Hindlimb muscle (tissue), 1 donor: ENCODE measurements around the gene SLC38A1. TPM values are rescaled to one million over a fixed set of nuclear protein-coding genes. Genes with fewer than 3 reads are reported as not detected.
A peak's percentile ranks its signal among the peaks of the same experiment; 100 is the strongest.
"Not testable (repeated sequence)": the region's sequence is repeated elsewhere in the genome, so short reads cannot be mapped to it uniquely, and the experiment has no call there.

ENCODE experiments used
- DNase-seq: peaks from one replicate; pipeline ENCODE4 v3.0.0-alpha.2; 2013
- polyA plus RNA-seq: library from polyadenylated mRNA; unstranded; fragments of 120-200 nt; gene quantifications from one replicate; pipeline ENCODE4 v1.2.1, GENCODE V29; 2013; ENCODE audit not compliant: insufficient read length

SLC38A1 gene
- polyA plus RNA-seq, 1 donor = 29.7 TPM

DNA sequence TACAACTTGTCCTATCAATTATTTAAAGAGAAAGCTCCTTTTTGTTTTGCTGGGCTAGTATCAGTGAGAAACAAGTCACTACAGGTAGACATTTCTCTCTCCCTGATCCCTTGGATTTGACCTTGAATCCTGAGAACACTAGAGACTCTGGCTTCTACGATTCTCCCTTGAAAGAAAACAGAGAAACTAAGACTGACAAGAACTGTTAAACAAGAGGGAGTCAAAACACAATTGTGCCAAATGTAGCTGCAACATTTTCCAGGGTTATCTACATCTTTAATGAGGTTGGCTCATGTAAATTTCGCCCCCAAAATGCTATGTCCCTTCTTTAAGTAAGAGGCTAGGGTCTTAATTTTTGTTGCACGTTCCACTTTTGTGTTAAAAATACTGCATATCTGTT, 62.4 kb downstream of the SLC38A1 start:
- DNase-seq = no peak

DNA sequence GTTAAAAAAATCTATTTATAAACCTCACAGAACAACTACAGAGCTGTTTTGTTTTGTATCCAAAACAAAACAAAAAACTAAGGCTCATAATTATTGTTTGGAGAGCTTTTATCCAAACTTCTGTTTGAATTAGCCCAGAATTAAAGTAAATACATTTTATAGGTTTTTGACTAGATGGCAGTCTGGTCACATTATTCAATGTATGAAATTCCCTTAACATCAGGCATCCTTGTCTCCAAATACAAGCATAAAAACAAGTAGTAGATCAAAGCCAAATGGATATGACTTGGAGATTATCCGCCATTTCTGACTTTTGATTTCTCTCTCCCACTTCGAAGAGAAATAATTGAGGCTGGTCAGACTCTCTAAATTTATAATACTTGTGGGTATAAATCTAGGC, 63.5 kb downstream of the SLC38A1 start:
- DNase-seq = peak; percentile 23

DNA sequence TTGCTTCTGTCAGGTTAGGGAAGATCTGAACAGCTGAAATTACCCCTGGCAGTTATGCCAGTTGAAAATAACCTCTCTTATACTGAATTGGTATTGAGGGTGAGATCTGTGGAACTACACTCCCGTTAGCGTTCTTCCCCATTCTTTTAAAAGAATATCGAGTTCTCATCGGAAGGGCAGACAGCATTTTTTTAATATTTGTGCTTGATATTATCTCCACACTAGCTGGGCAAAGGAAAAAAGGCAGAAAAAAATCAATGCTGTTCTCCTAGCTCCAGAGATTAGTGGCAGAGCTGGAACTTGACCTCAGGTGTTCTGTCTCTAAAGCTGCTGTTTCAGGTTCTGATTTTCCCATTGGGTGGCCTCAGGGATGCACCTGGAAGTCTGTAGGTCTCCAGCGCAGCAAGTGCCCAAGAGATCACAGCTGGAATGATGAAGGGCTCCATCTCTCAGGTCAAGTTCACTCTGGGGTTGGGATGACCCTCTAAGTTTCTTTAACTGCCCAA, 67.5 kb downstream of the SLC38A1 start:
- no peak for DNase-seq

DNA sequence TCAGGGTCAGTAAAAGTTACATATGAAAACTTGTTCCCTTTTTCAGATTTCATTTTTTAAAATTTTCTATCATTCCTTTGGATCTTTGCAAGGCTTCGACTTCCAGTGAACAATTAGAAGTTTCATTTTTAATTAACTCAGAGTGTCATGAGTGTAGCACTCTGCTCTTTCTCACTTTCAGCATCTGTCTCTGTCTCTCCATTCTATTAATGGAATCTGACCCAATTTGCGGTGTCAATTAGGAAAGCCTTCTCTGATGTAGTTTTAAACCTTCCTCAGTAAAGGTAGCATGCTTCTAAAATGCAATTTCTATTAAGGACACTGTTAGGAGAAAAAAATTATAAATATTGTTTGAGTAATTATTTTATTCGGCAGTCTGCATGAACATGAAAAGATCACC, 68.3 kb downstream of the SLC38A1 start:
- DNase-seq = no peak

DNA sequence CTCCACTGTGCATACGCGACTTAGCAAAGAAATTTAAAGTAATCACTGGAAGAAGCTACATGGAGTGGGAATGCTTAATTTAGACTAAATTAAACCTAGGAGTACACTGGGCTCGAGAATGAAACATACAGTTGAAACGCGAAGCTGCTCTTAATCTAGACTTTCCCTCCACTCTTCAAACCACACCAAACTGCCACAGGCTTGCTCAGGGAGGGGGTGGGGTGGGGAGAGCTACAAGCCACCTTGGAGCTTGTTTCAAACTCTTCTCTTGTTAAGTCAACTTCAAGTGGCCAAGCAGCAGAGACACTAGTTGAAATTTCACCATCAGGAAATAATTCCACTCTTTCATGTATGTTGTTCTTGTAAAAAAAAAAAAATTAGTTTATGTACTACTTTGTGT, 69.9 kb downstream of the SLC38A1 start:
- DNase-seq = no peak

DNA sequence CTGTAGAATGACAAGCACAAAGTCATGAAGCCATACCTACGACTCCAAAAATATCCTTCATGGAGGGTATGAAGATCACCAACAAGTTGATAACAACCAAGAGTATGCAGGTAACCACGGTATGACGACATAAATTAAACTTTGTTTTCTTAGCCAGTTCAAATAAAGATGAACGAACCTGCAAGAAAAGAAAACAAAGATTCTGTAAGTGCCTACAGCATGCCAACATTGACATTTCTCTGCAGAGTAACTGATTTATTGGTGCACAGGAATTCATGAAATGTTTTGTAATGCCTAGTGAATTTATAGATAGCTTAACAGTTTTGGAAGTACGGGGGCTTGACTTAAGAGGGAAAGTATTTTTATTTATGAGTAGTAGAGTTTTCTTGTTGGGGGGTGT, 71.0 kb downstream of the SLC38A1 start:
- no peak for DNase-seq

DNA sequence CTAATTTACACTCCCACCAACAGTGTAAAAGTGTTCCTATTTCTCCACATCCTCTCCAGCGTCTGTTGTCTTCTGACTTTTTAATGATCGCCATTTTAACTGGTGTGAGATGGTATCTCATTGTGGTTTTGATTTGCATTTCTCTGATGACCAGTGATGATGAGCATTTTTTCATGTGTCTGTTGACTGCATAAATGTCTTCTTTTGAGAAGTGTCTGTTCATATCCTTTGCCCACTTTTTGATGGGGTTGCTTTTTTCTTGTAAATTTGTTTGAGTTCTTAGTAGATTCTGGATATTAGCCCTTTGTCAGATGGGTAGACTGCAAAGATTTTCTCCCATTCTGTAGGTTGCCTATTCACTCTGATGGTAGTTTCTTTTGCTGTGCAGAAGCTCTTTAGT, 78.3 kb downstream of the SLC38A1 start:
- not testable (repeated sequence) for DNase-seq

DNA sequence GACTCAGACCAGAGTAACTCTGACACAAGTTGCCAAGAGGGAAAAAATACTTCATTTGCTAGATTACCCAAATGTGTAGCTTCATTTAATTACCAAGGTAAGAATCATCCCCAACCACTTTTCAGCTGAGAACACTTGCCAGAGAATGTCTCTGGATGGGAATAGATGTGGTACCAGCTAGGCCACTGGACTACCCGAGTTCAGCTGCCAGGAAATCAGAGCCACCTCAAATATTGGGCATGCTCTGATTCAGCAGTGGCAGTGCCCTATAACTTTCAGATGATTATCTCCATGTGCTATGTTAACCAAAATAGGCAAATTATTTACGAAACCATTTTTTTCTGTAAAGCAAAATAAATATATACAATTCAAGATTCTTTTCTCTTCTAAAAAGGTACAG, 80.7 kb downstream of the SLC38A1 start:
- DNase-seq = no peak

DNA sequence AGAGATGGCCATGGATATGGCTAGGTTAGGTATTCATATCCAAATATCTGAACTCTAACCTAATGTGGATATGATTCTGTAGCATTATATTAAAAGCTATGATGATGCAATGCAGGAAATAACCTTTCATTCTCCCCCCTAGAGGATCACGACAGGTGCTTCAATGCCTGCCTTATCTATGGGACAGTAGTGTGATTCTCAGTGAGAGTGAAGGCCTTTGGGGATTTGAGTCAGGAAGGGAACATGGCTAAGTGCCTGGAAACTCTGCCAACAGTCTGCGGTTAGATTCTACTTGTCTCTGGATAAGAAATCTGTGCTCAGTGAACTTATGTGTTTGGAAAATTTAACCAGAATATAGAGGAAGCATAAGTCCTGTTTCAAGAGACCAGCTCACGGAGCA, 81.8 kb downstream of the SLC38A1 start:
- peak; percentile 27 for DNase-seq

DNA sequence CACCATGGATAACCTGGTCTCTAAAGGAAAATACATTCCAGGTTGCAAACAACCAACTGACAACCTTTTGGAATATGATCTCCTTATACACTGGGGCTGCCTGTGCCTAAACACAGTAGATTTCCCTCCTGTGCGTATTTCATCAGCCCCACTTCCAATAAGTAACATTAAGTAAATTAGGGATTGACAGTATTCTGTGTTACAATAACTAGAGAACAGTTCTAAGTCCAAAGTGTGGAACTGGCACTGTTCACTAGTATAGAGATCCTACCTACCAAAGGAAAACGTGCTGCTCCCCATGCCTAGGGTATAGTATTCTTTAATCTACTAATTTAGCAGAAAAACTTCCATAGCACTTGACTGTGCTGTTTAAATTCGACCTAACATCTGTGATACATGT, 82.8 kb downstream of the SLC38A1 start:
- no peak for DNase-seq

DNA sequence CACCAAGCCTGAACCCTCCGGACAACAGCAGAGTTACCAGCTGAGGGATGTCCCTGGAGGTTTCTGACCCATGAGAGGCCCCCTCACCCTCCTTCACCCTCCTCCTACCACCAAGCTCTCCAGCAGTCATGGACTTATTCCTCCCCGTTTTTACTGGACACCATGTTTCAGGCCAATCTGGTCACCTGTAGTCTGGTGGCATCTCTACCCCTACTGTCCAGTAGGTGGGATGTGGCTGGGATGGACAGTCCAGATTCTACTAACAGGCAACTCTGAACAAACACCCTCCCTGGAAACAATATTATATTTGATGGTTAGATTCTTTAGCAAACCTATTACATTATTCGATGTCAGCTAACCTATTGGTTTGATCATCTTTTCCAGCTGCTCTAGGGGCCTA, 83.2 kb downstream of the SLC38A1 start:
- DNase-seq = no peak

DNA sequence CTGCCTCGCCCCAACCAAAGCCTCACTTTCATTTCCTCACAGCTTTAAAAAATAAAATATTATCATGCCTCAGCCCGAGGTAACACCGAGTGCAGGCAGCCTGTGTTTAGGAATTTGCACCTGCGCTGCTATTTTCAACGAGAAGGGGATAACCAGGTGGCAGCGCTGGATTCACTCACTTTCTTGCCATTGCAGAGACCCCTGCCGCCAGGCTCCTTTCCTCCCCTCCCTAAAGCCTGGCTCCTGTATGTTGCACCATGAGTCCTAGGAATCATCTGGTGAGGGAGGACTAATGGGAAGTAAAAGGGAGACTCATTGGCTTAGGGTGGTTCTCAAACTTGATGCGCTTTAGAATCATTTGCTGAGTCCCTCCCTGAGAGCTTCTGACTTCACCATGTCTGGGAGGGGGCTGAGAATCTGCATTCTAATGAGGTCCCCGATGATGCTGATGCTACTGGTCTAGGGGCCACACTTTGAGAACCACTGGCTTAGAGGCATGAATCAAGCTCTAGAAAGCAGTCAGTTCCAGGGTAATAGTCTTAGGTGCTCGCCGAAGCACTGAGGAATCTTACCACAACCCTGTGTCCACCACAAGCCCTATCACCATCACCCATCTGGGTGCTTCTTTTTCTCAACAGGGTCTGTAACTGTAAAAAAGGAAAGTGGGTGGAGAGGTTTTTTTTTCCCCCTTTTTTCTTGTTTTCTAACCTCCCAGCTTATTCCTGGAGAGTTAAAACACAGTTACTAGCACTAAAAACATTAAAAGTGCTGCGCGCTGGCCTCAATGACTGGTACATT, 83.8 kb downstream of the SLC38A1 start:
- no peak for DNase-seq

DNA sequence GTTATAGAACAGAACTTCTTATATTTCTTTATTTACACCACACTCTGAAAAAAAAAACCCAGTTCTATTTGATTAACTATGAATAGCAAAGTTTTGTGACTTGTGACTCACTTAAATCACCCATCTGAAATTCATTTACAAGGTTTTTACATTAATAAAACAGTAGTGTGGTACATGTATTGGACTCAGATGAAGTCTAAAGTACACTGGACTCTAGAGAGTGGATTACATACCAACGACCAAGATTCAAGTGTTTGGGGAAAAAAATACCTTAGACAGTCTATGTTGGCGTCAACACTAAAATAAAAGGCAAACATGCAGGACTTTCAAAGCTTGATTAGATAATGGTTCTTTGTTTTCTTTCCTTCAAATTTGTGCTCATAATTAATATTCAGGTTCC, 85.7 kb downstream of the SLC38A1 start:
- no peak for DNase-seq

DNA sequence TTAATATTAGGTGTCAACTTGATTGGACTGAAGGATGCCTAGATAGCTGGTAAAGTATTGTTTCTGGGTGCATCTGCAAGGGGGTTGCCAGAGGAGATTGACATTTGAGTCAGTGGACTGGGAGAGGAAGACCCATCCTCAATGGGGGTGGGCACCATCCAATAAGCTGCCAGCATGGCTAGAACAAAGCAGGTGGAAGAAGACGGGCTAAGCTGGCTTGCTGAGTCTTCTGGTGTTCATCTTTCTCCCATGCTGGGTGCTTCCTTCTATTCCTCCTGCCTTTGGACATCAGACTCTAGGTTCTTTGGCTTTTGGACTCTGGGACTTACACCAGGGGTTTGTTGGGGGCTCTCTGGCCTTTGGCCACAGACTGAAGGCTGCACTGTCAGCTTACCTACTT, 87.4 kb downstream of the SLC38A1 start:
- no peak for DNase-seq

DNA sequence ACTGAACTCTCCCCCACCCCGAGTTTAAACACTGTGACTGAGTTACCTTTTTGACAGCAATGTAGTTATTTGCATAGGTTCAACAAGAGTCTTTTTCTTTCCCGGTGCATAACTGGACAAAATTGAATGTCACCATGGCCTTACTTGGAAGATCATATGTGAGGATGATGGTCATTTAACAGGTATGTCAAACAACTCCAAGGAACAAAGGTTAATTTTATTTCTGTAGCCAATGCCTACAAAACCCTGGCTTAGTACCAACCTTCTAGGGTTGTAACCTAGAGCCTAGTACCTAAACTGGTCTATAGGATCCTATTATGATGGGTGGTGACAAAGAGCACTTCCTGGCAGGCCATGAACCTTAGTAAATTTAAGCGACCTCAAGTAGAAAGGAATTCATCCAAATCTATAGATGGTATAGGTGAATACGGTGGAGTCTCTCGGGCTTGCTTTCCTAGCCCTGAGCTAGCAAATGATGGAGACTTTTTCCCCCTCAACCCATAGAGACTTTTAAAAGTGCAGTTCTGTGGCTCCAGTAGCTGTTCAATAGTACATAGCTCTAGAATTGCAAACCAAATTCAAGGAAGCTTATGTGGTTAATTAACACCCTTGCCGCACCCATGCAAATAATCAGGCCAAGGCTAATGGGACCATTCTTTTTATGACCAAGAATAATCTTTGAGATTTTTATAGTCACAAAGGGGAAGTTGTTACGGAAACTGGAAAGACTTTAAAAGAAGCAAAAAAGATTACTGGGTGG, 89.0 kb downstream of the SLC38A1 start:
- DNase-seq = no peak

DNA sequence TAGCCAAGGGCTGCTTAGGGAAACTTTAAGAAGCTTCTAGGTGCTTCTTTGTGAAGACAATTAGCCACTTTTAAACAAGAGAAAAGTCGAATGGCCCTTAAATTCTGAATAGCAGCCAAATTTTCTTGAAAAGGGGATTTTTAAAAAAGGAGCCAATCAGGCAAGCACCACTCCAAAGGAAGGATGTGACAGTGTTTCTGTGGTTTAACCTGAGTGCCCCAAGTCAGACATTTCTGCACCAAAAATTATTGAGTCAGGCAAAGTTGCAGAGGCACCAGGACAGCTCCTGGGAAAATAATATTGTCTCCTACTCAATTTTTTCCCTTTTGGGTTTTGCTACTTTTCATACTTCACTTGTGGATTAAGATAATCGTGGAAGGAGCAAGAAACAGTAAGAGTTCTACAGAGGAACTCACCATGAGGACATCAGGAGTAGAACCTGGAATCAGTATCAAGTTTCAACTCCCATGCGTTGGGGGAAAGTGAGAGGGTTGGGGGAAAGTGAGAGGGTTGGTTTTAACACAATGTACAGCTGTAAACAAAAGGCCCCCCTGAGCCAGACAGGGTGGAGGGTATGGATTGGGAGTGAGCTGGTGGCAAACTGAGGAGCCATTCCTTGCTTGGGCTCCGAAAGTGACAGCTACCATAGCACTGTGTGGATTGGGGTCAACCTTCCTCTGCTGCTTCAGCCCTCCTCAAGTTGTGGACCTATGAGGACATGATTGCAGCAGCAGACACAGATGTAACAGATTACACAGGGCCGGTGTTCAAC, 90.8 kb downstream of the SLC38A1 start:
- DNase-seq = no peak

DNA sequence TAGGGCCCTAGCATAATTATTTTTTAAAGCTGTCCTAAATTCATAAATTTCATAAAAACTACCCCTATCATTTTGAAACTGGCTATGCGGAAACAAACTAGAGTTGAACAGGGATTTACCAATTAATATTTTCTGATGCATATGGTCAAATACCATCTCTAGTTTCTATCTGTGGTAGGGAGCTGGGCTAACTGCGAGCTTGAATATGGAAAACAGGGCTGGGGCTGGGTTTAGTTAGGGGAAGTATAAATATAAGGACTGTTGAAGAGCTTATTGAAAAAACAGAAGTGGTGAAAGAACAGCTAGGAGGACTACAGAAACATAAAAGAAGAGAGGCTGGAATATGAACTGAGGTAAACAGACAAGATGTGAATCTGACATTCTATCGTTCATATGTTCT, 91.8 kb downstream of the SLC38A1 start:
- DNase-seq = no peak

DNA sequence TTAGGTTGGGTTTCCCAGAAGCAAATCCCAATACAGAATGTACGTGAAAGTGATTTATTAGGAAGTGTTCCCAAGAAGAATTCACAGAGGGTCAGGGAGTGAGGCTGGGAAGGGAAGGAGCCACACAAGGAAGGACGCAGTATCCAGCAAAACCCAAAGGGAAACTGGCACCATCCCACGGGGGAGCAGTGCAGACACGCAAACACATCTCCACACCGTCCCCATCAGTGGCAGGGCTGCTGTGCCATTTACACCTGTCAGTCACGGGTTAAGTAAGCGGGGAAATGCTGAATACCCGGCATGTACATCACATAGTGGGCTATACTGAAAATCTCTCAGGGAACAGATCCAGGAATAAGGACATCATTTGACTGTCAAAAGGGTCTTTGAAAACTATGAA, 93.9 kb downstream of the SLC38A1 start:
- no peak for DNase-seq

DNA sequence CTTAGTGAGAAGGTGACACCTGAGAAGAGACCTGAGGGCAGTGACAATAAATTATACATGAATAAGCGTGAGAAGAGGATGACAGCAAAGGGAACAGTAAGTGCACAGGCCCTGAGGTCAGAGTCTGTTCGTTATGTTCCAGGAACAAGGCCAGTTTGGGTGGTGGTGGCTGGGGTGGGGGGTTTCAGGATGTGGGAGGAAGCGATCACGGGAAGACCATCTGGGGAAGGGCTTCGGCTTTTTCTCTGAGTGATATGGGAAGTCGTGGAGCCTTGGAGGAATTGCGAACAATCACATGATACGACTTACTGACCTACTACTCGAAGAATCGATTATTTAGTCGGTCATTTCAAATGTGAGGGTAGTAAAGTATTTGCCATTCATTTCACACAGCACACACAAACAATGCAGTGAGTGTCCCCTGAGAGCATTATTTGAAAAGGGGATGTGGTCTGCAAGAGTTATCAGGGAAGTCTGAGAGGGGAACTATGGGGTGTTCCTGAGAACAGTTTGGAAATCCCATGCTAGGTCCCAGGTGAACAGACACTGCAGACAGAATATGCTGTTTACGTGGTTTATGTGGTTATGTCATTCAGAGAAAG, 94.7 kb downstream of the SLC38A1 start:
- no peak for DNase-seq

DNA sequence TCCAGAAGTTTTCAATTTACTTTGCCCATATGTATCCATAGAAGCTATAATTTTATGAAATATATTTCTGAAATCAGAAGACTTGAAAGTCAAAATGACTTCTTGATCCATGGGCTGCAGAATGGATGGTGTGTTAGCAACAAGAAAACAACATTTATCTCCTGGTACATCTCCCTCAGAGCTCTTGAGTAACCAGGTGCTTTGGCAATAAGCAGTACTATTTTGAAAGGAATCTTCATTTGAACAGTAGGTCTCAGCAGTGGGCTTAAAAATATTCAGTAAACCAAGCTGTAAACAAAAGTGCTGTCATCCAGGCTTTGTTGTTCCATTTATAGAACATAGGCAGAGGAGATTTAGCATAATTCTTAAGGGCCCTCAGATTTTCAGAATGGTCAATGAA, 100.4 kb downstream of the SLC38A1 start:
- DNase-seq = no peak

DNA sequence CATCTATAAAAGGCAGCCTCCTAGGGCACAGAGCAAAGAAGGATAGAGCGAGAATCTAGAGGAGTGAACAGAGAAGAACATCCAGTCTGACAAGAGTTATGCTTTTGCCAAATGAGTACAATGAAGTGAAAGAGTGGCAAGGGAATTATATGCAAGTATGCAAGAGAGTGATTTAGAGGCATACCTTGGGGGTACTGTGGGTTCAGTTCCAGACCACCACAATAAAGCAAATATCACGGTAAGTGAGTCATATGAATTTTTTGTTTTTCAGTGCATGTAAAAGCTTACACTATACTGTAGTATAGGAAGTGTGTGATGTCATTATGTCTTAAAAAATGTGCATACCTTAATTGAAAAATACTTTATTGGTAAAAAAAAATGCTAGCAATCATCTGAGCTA, 101.4 kb downstream of the SLC38A1 start:
- DNase-seq = no peak

DNA sequence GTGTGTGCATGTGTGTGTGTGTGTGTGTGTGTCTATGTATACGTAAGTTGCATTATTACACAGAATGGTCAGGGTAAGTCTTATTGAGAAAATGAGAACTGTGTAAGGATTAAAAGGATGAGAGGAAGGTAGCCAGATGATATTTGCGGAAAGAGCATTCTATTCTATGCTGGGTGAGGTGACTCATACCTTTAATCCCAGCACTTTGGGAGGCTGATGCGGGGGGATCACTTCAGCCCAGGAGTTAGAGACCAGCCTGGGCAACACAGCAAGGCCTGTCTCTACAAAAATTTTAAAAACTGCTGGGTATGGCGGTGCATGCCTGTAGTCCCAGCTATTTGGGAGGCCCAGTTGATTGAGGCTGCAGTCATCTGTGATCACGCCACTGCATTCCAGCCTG, 103.7 kb downstream of the SLC38A1 start:
- DNase-seq = no peak
